Right lobe of liver (tissue), 4 donors: ENCODE measurements around the gene ZFYVE9.

ENCODE experiments used
- POLR2A ChIP-seq: fragments of 450-650 bp; IDR thresholded peaks from one replicate; pipeline ENCODE4 v1.6.1; 2017; ENCODE audit warnings: antibody characterized with exemption, mild to moderate bottlenecking
- TF ChIP-seq, protein P1 (sequence below), 4 donors: fragments of 200-600 bp in 3 of 4; fragments of 450-650 bp in 1 of 4; IDR thresholded peaks; one replicate each; pipeline versions ENCODE4 v1.5.1 to v1.8.0; 2016 to 2022; ENCODE audit warnings: antibody characterized with exemption in 4 of 4, mild to moderate bottlenecking in 2 of 4
- donor health status: DM: no; HTN: no; CAD: no.
- donor health status: DM: no; HTN: no; CAD: no.
- donor health status: DM: no; HTN: yes; CAD: no.

DNA sequence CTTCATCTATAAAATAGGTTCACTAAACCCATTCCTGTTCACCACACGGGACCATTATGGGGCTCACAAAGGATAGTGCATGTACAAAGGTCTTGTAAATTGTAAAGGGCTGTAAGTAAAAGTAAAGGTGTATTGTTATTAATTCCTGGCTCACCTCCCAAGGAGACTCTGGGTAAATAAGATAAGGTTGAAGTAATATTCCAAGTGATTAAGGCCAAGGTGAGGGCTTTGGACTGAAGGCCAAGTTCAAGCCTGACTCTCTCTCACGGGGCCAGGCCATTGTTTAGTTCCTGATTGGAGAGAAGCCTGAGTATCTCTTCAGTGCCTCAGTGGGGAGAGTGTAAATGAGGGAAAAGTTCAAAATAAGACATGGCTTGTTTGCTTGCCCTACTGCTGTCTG is 19.5 kb upstream of the ZFYVE9 start:
- TF ChIP-seq, protein P1, sequence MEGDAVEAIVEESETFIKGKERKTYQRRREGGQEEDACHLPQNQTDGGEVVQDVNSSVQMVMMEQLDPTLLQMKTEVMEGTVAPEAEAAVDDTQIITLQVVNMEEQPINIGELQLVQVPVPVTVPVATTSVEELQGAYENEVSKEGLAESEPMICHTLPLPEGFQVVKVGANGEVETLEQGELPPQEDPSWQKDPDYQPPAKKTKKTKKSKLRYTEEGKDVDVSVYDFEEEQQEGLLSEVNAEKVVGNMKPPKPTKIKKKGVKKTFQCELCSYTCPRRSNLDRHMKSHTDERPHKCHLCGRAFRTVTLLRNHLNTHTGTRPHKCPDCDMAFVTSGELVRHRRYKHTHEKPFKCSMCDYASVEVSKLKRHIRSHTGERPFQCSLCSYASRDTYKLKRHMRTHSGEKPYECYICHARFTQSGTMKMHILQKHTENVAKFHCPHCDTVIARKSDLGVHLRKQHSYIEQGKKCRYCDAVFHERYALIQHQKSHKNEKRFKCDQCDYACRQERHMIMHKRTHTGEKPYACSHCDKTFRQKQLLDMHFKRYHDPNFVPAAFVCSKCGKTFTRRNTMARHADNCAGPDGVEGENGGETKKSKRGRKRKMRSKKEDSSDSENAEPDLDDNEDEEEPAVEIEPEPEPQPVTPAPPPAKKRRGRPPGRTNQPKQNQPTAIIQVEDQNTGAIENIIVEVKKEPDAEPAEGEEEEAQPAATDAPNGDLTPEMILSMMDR (IDR thresholded peaks at IDR 0.05): no peak
- TF ChIP-seq POLR2A: no peak
